Suppressor macrophage treated with lipopolysaccharide for 4 hours (primary cell): Measurements from ENCODE around the gene GTF2IRD1.
"Not testable (repeated sequence)": the region's sequence is repeated elsewhere in the genome, so short reads cannot be mapped to it uniquely, and the experiment has no call there.

ENCODE experiments used
- DNase-seq: peaks from one replicate; pipeline ENCODE4 v3.0.0-alpha.2; 2020

GTF2IRD1 gene

GRCh38 chr7:74494076-74494548, 40.4 kb downstream of the GTF2IRD1 start:
- DNase-seq, result no peak

DNA sequence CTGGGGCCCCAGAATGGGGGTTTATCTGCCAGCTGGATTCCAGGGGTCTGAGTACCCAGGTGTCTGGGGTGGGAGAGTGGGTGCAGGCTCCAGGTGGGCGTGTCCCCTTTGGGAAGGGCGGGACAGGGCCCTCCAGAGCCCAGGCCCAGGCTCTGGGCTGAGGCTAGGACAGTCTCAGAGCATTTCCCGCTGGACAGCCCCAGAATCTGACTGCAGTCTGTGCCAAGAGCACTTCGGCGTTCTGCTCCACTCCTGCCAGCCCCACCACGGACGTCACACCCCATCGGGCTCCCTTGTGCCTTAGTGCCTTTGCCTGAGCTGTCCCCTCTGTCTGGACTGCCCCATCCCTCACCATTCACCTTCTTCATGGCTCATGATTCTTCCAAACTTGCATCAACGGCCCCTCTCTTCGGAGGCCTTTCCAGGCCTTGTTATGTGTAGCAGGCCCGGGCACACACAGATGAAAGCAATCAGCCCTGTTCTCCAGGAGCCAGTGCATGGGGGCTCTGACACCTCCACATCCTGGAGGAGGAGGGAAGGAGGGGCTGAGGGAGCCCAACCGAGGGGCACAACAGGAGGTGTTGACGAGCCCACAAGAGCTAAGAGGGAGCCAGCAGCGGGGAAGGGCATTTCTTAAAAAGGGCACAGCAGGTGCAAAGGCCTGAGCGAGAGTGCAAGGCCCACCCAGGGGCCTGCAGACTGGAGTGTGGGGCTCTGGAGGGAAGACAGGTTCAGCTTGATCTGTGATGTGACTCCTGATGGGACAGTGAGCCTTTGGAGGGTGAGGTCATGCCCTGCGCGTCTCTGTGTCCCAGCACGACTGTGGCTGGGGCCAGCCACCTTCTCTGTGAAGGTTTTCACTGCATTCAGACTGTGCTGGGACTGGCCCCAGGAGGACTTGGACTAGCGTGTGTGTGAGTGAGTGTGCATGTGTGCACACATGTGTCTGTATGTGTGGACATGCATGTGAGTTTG, 41.7 kb downstream of the GTF2IRD1 start:
- no peak for DNase-seq

- DNase-seq, result no peak
These were observed 42.6 kb downstream of the GTF2IRD1 start for GRCh38 chr7:74496272-74496671.

- not testable (repeated sequence) for DNase-seq
These were observed 43.1 kb downstream of the GTF2IRD1 start for GRCh38 chr7:74496773-74497172.

GRCh38 chr7:74498354-74498753, 44.6 kb downstream of the GTF2IRD1 start:
- no peak for DNase-seq

DNA sequence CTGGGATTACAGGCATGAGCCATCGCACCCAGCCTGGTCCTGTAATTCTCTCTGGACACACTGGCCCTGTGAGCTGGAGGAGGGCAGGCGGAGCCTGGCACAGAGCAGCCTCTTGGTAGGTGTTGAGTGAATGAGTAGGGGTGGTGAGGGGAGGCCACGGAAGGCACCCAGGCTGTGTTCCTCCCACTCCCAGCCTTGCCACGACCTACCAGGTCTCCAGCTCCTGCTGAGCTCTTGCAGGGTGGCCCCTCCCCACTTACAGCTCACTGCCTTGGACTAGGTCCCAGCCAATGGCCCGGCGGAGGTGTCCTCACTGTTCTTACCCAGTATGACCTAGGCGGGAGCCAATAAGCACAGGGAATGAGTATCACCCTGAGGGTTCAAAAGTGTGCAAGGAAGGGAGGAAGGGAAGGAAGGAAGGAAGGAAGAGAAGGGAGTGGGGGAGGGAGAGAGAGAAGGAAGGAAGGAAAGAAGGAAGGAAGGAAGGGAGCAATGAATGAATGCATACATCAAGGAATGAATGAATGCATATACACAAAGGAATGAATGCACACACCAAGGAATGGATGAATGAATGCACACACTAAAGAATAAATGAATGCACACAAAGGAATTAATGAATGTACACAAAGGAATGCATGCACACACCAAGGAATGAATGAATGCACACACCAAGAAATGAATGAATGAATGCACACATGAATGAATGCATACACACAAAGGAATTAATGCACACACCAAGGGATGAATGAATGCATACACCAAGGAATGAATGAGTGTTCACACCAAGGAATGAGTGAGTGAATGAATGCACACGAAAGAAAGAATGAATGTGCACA, 45.5 kb downstream of the GTF2IRD1 start:
- no peak for DNase-seq

DNA sequence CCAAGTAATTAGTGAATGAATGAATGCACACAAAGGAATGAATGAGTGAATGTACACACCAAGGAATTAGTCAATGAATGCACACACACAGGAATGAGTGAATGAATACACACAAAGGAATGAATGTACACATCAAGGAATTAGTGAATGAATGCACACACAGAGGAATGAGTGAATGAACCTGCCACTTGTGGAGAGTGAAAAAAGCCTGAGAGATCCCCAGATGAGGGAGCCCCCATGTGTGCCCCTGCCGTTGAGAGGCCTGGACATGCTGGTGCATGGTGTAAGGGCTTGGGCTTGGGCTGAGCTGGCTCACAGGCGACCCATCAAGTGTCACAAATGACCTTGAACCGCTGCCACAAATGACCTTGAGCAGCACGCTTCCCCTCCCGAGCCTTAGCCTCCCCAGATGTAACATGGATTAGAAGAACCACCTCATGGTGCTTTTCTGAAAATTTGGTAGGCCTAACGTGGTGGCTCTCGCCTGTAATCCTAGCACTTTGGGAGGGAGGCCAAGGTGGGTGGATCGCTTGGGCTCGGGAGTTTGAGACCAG, 46.2 kb downstream of the GTF2IRD1 start:
- DNase-seq, result no peak

- no peak for DNase-seq
These were observed 47.6 kb downstream of the GTF2IRD1 start for GRCh38 chr7:74501298-74501697.

DNA sequence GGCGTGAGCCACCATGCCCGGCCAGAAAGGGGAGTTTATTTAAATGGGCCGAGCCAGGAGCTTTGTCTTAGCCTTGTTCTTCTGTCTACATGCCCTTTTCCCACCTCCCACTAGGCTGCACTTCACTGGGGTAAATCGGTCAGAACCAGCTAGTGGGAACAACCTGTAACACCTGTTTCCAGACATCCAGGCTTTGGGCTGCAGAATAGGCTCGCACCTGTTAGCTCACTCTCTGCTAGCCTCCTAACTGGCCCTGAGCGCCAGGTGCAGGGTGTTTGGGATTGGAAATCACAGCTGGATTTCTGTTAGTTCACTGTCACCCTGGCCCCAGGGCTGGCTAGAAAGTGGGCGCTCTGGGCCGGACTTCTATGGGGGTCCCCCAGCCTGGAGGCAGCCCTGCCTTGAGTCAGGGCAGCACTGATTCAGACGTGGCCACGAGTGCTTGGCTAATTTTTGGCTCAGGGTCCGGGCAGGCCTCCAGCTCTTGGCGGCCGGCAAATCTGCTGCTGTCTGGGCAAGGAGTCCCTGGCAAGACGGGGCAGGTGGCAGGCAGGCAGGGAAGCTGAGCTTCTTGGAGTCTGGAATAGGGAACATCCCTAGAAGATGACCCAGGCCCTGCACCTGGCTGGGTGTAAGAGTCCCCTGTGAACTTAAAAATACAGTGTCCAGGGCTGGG, 48.6 kb downstream of the GTF2IRD1 start:
- no peak for DNase-seq

DNA sequence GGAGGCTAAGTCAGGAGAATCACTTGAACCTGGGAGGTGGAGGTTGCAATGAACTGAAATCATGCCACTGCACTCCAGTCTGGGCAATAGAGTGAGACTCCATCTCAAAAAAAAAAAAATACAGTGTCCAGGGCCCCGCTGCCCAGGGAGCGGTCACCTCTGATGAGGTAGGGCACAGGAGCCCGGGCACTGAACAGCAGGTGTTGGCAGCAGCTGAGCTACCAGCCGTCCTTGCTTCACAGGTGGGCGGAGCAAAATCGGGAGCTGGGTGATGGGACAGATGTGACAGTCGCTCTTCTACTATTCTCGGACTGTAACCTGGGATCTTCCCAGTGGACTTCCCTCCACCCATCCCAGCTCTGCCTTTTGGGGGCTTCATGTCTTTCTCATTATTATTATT, 49.4 kb downstream of the GTF2IRD1 start:
- DNase-seq, result no peak

- DNase-seq, result no peak
These were observed 50.2 kb downstream of the GTF2IRD1 start for GRCh38 chr7:74503943-74504342.

- no peak for DNase-seq
These were observed 52.0 kb downstream of the GTF2IRD1 start for GRCh38 chr7:74505471-74506324.

DNA sequence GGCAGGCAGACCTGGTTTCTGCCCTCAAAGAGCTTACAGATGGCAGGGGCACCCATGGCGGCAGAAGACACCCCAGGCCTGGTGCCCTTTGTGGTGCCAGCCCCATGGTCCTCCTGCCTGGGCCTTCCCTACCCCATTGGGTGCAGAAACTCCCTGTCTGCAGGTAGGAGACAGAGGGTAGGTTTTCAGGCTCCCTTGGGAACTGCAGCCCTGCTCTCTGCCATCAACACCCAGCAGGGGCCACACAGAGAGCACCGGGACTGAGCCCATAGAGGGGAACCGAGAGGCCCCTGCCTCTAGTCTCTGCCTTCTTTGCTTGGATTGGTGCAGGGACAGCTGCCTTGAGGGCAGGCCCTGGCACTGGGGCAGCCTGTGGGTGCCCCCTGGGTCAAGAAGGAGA, 52.6 kb downstream of the GTF2IRD1 start:
- no peak for DNase-seq

- no peak for DNase-seq
These were observed 54.0 kb downstream of the GTF2IRD1 start for GRCh38 chr7:74507538-74508319.

DNA sequence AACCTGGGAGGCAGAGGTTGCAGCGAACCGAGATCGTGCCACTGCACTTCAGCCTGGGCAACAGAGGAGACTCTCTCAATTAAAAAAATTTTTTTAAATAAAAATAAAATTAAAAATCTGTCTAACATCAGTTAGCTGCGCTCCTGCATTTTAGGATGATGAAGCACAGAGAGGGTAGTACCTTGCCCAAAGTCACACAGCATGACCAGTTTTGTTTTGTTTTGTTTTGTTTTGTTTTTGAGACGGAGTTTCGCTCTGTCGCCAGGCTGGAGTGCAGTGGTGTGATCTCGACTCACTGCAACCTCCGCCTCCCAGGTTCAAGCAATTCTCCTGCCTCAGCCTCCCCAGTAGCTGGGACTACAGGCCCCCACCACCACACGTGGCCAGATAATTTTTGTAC, 55.7 kb downstream of the GTF2IRD1 start:
- DNase-seq, result not testable (repeated sequence)

DNA sequence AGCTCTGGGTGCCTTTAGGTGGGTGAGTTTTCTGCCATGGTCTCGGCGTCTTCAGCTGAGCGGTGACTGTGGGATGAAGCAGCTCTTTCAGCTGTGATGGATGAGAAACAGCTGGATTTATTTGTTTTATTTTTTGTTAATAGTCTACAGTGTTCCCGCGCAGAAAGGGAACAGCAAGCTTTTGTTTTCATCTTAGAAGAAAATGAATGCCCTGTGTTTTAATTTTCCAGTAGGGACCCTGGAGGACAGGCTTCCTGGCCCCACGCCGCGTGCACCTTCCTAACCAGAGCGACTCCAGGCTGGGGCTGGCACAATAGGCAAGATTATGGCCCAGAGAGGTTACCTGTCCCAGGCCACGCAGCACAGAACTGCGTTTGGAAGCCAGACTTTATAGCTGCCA, 57.6 kb downstream of the GTF2IRD1 start:
- no peak for DNase-seq

GRCh38 chr7:74512762-74513161, 59.1 kb downstream of the GTF2IRD1 start:
- DNase-seq, result no peak

DNA sequence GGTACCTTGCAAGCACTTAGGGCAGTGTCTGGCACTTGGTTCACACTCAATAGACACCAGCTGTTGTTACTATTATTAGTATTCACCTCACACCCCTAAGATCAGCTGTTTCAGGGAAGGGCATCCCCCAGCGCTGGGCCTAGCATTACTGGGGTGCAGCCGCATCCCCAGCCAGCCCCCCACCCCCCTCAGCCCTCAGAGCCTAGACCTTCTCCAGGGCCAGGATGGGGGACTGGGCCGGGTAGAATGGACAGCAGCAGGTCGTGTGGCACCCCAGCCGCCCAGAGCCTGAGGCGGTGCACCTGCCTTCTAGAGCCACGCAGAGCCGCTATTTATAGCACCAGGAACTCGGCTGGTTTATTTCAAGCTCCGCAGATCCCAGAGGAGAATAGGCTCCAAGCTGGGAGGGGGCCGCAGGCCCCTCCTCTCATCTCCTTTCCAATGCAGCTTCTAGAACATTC, 60.5 kb downstream of the GTF2IRD1 start:
- DNase-seq, result no peak

DNA sequence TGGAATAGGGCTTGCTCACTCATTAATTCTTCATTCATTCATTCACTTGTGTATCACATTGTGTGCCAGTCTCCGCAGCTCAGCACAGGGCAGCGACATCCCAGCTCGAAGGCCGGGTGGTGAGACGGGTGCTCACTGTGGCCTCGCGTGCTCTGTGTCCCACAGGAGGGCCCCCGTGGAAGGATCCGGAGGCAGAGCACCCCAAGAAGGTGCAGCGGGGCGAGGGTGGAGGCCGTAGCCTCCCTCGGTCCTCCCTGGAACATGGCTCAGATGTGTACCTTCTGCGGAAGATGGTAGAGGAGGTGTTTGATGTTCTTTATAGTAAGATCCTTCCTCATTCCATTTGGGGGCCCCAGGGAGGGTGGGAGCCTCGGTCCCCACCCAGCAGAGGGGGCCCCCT, 61.6 kb downstream of the GTF2IRD1 start:
- DNase-seq, result no peak

- no peak for DNase-seq
These were observed 62.5 kb downstream of the GTF2IRD1 start for GRCh38 chr7:74516214-74516613.

- no peak for DNase-seq
These were observed 64.3 kb downstream of the GTF2IRD1 start for GRCh38 chr7:74518041-74518440.
